Stimulated activated CD8-positive, alpha-beta memory T cell treated with anti-CD3 and anti-CD28 coated beads, Interleukin-12 subunit alpha, Interleukin-12 subunit beta, amount 100 ng/mL, for 24 hours (primary cell): ENCODE measurements around the gene ATP11B.
"Not testable (repeated sequence)": the region's sequence is repeated elsewhere in the genome, so short reads cannot be mapped to it uniquely, and the experiment has no call there.

Source experiments
- DNase-seq: peaks from one replicate; pipeline ENCODE4 v3.0.0-alpha.2; 2020; ENCODE audit errors: extremely low read depth

Gene ATP11B

DNA sequence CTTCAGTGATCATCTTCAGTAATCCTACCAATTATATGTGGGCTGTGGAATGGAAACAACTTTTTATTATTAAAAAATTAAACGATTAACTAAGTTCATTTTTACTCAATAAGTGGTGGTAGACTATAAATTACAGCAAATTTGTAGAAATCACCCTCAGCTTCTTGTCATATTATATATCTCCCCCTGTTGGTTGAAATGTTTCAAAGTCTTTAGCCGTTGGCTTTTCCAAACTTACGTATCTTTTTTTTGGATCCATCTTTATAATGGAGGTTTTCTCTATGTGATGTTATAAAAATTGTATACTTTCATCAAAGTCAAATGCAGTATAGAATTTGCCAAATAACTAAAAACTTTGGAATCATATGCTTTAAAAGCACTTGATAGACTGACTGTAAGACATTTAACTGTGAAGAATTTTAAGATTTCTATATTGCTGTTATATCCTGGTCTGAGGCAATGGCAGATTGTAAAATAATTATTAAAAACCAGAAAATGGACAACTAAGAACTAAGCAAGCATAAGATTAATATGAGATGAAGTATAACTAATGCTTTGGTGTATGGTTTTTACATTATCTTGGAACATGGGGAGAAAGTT is 44.7 kb downstream of the ATP11B start:
- no peak for DNase-seq

DNA sequence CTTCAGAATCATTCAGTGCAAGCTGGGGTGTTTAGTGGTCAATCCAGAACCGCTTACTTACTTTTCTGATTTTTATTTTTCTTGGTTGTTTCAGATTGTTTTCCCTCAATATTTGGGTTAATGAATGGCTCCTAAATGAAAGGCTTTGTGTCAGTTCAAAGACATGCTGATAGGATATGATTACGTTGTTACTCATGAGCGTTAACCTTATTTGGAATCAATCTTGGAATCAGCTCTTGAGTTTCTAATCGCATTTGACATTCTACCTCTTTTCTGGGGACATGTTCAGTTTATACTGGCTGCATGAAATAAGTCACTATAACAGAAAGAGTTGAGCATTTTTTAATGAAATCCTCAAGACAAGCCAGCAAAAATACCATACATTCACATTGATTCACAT is 50.2 kb downstream of the ATP11B start:
- DNase-seq = no peak

DNA sequence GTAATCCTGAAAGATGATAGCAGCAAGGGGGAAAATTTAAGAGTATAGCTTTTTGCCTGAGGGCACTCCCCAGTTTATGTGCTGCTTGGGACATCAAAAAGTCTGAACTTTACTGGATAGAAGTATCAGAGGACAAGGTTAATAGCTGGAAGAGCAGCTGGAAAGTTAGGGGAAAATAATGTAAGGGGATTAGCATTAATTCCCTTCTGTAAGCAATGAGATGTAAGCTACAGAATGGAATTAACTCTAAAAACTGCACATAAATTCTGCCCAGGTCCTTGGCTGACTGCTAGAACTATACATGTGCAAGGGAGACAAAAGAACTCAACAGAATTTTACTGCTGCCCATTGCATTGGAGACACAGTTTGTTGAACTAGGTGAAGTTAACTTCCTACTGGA is 55.6 kb downstream of the ATP11B start:
- DNase-seq = no peak

DNA sequence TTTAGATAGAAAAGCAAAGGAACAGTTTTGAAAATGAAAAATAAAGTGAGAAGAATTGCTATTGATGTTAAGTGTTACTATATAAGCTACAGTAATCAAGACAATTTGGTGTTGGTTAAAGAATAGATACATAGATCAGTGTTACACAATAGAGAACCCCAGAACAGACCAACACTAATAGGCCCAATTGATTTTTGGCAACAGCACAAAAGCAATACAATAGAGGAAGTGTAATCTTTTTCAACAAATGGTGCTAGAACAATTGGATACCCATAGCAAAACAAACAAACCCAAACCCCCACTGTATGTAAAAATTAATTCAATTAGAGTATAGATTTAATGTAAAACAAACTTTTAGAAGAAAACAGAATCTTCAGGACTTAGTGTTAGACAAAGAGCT is 61.8 kb downstream of the ATP11B start:
- DNase-seq = no peak

DNA sequence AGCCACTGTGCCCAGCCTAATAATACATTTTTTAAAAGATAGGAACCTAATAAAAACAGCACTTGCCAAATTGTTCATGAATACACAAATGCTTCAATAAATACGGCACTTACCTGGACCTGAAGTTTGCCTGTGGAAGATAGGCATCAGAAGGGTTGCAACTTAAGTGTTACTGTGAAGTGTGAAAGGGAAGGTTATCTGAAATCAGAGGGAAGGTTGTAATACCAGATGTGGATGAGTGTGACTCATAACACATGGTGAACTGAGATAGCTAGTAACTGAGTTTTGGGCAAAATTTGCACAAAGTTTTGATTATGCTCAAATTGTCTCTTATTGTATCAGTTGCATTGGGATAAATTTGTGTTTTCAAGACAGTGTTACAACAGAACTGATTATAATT is 68.0 kb downstream of the ATP11B start:
- no peak for DNase-seq

DNA sequence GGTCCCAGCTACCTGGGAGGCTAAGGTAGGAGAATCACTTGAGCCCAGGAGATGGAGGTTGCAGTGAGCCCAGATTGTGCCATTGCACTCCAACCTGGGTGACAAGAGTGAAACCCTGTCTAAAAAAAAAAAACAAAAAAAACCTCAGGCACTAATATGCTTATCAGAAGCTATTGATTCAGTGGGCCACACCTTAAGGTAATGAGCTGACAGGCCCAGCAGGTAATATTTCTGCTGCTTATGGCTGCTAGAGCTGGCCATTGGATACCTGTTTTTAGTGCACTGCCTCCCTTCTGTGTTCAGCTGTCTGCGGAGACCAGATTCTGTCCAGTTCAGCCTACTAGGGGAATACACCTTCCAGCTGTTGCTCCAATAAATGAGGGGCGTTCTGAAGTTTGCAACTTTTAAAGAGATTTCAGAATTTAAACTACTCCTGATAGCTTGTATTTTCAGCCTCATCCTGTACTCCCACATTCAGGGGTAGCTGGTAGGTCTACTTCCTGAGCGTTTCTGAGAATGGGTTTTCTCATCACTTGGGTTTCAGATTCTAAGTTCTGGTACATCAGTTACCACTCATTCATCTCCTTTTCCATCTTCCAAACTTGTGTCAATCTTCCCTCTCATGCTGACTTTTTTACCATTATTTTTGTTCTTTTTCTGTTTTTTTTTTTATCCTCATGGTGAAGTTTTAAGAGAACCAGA is 69.0 kb downstream of the ATP11B start:
- DNase-seq = no peak

DNA sequence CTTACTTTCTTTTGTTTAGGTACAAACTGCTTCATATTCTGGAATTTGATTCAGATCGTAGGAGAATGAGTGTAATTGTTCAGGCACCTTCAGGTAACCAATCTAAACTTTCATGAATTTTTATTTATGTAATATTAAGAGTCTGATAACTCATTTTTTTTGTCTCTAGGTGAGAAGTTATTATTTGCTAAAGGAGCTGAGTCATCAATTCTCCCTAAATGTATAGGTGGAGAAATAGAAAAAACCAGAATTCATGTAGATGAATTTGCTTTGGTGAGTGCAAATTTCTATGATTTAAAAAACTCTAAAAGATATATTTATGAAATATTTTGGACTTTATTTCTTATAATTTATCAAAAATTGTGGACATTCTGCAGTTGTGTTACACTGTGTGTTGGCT is 75.8 kb downstream of the ATP11B start:
- no peak for DNase-seq

DNA sequence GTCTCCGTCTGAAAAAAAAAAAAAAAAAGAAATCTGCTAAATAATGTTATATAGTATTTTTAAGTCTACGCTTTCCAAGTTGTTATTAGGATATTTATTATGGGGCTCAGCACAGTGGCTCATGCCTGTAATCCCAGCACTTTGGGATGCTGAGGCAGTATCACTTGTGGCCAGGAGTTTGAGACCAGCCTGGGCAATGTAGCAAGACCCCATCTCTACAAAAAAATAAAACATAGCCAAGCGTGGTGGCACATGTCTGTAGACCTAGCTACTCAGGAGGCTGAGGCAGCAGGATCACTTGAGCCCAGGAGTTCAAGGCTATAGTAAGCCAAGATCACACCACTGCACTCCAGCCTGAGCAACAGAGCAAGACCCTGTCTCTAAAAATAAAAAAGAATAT is 77.6 kb downstream of the ATP11B start:
- not testable (repeated sequence) for DNase-seq

DNA sequence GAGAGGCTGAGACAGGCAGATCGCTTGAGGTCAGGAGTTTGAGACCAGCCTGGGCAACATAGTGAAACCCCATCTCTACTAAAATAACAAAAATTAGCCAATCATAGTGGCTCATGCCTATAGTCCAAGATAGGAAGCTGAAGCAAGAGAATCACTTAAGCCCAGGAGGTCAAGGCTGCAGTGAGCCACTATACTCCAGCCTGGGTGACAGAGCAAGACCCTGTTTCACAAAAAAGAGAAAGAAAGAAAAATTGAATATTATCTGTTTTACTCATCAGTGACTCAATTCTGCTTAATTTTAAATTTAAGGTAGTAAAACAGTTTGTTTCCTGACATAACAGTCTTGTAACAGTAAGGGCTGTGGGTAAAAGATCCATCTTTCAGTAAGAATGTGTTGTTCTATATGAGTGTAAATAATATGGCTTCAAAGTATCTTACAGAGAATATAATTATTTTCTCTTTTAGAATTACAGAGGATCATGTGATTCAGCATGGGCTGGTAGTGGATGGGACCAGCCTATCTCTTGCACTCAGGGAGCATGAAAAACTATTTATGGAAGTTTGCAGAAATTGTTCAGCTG is 85.8 kb downstream of the ATP11B start:
- no peak for DNase-seq

DNA sequence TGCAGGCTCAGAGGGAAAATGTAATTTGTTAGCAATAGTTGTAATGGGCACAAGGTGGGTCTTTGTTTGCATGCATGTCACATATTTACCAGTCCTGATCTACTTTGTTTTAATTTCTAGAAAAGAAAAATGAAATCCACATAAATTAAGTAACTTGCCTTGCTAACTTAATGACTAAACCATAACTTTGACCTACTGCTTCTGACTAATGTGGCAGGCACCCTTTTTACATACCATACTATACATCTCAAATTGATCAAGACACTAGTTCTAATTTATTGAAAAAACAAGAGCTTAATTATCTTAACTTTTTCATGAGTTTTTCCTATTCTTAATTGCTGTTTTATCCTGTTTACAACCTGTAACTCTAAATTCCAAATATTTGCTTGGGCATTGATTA is 93.2 kb downstream of the ATP11B start:
- DNase-seq = no peak

DNA sequence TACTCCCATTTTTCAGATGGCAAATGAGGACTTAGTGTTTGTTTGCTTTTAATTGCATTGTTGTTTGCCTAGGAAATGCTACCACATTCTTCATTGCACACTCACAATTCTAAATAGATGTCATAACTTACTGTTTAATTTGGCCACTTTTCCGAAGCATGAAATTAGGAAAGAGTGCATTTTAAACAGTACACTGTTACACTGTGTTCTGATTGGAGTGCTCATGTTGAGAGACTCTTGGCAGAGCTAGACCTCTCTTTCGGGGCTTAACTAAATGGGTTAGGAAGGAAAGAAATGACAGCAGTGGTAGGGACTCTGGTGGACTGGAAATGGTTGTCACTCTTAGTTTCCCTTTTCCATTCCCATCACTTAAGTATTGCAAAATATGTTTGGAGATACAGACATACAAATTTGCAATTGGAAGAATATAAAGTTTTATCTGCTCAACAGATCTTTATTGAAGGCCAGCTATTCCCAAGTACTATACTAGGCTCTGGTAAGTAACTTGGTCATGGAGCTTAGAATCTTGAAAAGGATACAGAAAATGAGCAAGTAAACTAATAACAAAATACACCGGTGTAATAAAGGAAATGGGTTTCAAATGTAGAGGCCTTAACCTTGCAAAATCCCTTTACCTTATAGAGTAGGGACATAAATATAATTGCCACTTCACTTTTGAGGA is 96.8 kb downstream of the ATP11B start:
- no peak for DNase-seq

DNA sequence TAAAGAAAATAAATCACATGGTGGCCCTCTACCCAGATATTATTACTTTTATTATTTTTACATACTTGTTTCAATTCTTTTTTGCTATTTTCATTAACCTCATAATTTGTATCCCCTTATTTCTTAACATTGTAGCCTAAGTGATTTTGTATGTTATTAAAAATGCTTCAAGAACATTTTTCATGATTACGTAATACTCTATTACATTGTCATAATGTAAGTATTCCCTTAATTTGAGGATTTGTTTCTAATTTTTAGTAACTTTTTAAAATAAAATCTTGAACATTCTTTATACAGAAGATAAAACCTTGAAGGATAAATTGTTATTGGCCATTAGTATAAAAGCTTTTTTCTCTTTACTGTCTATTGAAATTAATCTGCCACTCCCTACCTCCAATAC is 98.1 kb downstream of the ATP11B start:
- no peak for DNase-seq

DNA sequence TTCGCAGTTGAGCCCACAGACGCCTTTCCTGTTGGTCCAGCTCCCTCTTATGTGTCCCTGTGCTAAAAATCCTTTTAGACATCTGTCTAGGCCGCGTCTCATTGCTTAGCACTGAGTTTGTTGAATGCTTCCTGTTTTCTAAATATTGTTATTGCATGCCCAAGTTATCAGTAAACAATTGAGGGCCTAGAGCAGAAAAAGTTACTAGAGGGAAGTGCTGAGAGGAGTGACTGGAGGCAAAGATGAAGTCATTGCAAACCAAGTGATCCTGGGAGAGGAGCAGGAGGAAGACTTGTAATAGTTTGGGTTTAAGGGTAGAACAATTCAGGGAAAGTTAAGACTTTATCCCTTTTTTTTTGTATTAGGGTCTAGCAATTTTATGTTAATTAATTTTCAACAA is 98.9 kb downstream of the ATP11B start:
- DNase-seq = no peak

DNA sequence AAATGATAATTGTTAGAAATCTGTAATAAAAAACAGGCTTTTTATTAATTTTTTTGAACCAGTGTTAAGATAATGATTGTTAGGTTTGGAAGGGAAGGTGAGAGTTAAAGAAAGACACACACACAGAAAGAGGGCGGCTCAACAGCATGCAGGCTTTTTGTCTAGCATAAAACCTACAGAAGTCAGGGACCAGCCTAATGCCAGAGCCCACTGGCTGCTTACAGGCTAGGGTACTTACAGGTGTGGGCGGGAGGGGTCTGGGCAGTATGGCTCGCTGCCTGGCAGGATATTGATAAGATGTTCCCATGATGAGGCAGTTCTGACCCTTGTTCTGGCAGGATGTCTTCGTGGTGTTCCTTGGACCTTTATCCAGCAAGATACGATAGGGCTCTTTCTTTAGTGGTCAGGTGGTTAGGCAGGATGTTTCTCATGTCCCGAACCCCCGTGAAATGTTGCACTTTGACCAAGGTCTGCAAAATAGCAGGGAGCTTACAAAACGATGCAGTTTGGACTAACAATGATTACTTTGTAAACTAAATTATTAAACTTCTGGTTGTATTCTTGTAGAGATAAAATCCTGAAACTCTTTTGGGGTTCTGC is 102.3 kb downstream of the ATP11B start:
- no peak for DNase-seq

DNA sequence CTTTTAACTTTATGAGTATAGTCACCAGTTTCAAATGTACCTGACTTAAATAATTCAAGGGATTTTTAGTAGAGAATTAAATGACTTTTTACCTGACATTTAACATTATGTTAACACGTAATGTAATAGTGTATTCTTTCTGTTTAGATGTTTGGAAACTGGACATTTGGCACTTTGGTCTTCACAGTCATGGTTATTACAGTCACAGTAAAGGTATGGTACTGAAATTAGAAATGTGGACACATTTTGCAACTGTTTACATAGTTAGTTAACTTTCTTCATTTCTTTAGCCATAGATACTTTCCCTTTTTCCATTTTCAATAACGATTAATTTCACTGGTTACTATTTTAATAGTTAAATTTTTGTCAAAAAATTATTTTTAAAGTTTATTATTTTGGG is 103.2 kb downstream of the ATP11B start:
- DNase-seq = no peak

DNA sequence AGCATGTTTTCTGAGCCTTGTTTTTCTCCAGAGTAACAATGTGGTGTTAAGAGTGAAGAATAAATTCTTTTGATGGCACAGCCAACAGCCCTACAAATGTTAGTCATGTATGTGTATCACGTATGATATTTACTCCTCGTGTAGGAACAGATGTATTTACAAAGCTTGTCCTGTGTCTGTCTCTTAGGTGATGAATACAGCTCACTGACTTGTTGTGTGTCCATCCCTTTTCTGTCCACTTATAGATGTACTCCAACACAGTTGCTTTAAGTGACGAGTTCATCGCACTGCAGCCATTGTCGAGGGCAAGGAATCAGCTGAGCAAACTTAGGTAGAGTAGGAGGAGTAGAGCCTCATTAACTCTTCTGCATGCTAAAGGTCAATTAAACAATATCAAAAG is 108.9 kb downstream of the ATP11B start:
- DNase-seq = no peak

DNA sequence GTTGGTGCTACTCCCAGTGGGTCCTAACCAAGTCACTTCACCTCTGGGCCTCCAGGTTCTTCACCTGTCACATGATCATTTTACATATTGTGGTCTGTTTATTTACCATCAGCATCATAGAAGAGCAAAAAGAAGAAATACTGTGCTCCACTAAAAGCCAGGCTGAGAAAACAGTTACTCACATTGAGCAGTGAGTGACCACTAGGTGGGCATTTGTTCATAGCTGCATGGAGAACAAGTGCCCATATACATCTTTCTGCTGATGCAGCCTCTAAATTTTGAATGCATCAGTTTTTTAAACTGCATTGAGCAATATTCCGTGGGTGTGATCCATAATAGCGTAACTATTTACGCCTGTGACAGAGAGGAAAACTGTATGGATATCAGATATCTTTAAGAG is 110.9 kb downstream of the ATP11B start:
- DNase-seq = no peak

DNA sequence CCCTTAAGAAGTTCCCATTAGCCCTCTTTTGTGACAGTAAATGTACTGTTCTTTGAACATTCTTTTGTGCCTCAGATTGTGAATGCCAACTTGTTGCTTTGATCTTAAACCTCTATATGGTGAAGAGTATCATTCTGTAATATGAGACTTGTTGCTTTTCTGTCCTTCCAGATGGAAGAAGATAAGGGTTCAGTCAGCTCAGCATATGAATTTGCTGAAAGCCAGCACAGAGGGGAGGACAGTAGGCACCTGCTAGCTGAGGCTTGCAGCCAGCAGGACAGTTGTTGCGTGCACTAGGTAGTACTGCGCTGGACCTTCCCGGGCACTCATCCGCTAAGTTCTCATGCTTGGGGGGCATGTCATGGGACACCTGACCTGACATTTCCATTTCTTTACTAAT is 112.3 kb downstream of the ATP11B start:
- no peak for DNase-seq

DNA sequence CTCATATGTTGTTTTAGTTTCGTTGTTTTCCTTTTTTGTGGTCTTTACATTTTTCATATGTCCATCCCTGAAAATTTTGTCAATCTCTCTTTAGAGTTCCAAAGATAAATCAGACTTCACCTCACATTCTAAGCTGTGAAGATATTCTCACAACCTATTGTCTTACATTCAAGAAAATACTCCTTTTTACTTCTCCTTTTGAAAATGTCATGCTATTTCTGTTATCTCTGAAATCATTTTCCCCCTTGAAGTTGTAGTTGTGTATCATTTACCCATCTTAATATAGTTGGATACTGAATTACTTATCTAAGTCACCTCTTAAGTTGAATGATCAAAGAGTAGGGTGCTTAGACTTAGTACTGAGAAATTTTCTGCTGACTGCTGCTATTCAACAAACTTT is 112.7 kb downstream of the ATP11B start:
- no peak for DNase-seq

DNA sequence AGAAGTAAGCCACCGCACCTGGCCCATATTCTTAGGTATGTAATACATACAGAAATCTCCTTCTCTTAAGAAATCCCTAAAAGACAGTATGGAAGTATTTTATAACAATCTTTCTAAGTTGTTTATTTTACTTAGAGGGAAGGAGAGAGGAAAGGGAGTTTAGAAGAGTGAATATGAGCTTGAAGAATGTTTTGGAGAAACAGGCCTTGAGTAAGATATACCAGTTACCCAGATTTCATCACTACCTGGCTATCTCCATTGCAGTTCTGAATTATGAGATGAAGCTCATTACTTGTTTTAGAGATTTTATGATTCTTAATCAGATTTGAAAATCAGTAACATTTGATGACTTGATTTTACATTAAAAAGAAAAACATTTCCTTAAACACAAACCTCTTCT is 115.2 kb downstream of the ATP11B start:
- no peak for DNase-seq

DNA sequence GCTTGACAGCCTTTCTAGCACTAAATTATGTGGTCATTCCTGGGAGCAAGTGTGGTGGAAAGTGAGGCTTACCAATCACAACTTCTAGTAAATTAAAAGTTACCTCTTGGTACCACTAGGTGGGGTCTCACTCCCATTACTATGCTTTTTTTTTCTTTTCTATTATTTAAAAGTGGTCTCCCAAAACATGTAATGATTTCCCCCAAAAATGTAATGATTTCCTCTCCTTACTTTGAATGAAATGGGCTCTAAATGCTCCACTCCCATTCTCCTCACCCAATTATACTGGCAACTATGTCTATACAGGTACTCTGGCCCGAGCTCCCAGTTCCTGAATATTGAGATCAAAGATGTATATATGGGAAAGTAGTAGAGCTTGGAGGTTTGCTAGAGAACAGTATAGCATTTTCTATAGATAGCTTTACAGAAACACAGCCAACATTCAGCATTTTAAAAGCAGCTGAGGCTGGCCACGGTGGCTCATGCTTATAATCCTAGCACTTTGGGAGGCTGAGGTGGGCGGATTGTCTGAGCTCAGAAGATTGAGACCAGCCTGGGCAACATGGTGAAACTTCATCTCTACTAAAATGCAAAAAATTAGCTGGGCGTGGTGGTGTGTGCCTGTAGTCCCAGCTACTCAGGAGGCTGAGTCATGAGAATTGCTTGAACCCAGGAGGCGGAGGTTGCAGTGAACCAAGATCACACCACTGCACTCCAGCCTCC is 116.2 kb downstream of the ATP11B start:
- DNase-seq = no peak
